GM23338 (cell line): ENCODE measurements around the gene OR10H1. TPM values are rescaled to one million over a fixed set of nuclear protein-coding genes. Genes with fewer than 3 reads are reported as not detected.

Source experiments
- ATAC-seq: fragments of 200-7000 bp; cut with Tn5 transposase; 3 replicates; pipeline ENCODE4 v1.9.1; 2020
- DNase-seq: peaks from one replicate; pipeline ENCODE4 v3.0.0-alpha.2; 2015; ENCODE audit warnings: low spot score
- H2AFZ ChIP-seq: fragments of 200-600 bp; sonication (generic); 2 replicates; pipeline ENCODE4 v1.8.0; 2016; ENCODE audit warnings: antibody characterized with exemption, mild to moderate bottlenecking, moderate library complexity
- H3F3A ChIP-seq: fragments of 200-600 bp; sonication (generic); replicated peaks from 2 replicates; pipeline ENCODE4 v1.8.0; 2017; ENCODE audit warnings: antibody characterized with exemption, mixed run types, low read depth
- H3K27ac ChIP-seq: fragments of 200-600 bp; sonication (generic); 2 replicates; pipeline ENCODE4 v1.6.1; 2016; ENCODE audit warnings: low read depth
- H3K27me3 ChIP-seq: fragments of 200-600 bp; sonication (generic); 2 replicates; pipeline ENCODE4 v1.8.0; 2016; ENCODE audit warnings: mild to moderate bottlenecking, mixed run types, moderate library complexity; ENCODE audit not compliant: insufficient read depth
- H3K36me3 ChIP-seq: fragments of 200-600 bp; sonication (generic); 2 replicates; pipeline ENCODE4 v1.8.0; 2016; ENCODE audit warnings: mild to moderate bottlenecking; ENCODE audit not compliant: insufficient read depth
- H3K4me1 ChIP-seq: fragments of 200-600 bp; sonication (generic); 2 replicates; pipeline ENCODE4 v1.8.0; 2016; ENCODE audit warnings: mild to moderate bottlenecking, moderate library complexity; ENCODE audit not compliant: insufficient read depth
- H3K4me2 ChIP-seq: fragments of 200-600 bp; sonication (generic); 2 replicates; pipeline ENCODE4 v1.7.1; 2017; ENCODE audit warnings: mixed run types
- H3K4me3 ChIP-seq: fragments of 200-600 bp; sonication (generic); 2 replicates; pipeline ENCODE4 v1.6.1; 2016; ENCODE audit warnings: mixed run types
- H3K79me2 ChIP-seq: fragments of 200-600 bp; sonication (generic); replicated peaks from 2 replicates; pipeline ENCODE4 v1.8.0; 2017; ENCODE audit warnings: mild to moderate bottlenecking; ENCODE audit not compliant: insufficient read depth
- H3K9me2 ChIP-seq: fragments of 200-600 bp; sonication (generic); 2 replicates; pipeline ENCODE4 v1.8.0; 2017; ENCODE audit not compliant: insufficient read depth
- H4K20me1 ChIP-seq: fragments of 200-600 bp; sonication (generic); replicated peaks from 2 replicates; pipeline ENCODE4 v1.8.0; 2017; ENCODE audit warnings: mild to moderate bottlenecking; ENCODE audit not compliant: insufficient read depth
- H3K27ac Mint-ChIP-seq: 2 replicates; pipeline ENCODE4 v1.8.0; 2020; ENCODE audit warnings: inconsistent platforms, mild to moderate bottlenecking, moderate library complexity, mixed read lengths
- H3K27me3 Mint-ChIP-seq: 3 replicates; pipeline ENCODE4 v1.8.0; 2022; ENCODE audit warnings: low read depth, mild to moderate bottlenecking, moderate library complexity, mixed read lengths, inconsistent platforms; ENCODE audit not compliant: insufficient read depth, poor library complexity
- H3K36me3 Mint-ChIP-seq: 3 replicates; pipeline ENCODE4 v1.8.0; 2021; ENCODE audit warnings: low read depth, mild to moderate bottlenecking, inconsistent platforms, moderate library complexity, mixed read lengths
- H3K4me1 Mint-ChIP-seq: 3 replicates; pipeline ENCODE4 v1.8.0; 2020; ENCODE audit warnings: mild to moderate bottlenecking, inconsistent platforms, mixed read lengths
- H3K4me3 Mint-ChIP-seq: 3 replicates; pipeline ENCODE4 v1.8.0; 2021; ENCODE audit warnings: moderate library complexity, mild to moderate bottlenecking, inconsistent platforms, mixed read lengths
- H3K9me3 Mint-ChIP-seq: 3 replicates; pipeline ENCODE4 v1.8.0; 2020; ENCODE audit warnings: moderate library complexity, mild to moderate bottlenecking, inconsistent platforms, mixed read lengths
- CREB1 ChIP-seq: fragments of 250-450 bp; sonication (Bioruptor Pico); IDR thresholded peaks from 2 replicates; pipeline ENCODE4 v1.5.0; 2020; ENCODE audit warnings: low read depth, mild to moderate bottlenecking, moderate library complexity
- ETS1 ChIP-seq: IDR thresholded peaks from 2 replicates; pipeline ENCODE4 v1.6.1; 2016; ENCODE audit warnings: antibody characterized with exemption
- EZH2 ChIP-seq: fragments of 200-600 bp; sonication (generic); IDR thresholded peaks from one replicate; pipeline ENCODE4 v1.8.0; 2017; ENCODE audit warnings: antibody characterized with exemption, mild to moderate bottlenecking, low read depth; ENCODE audit not compliant: unreplicated experiment
- EZH2phosphoT487 ChIP-seq: fragments of 200-600 bp; sonication (generic); IDR thresholded peaks from one replicate; pipeline ENCODE4 v1.8.1; 2018; ENCODE audit warnings: antibody characterized with exemption; ENCODE audit not compliant: unreplicated experiment
- JUNB ChIP-seq: IDR thresholded peaks from one replicate; pipeline ENCODE4 v1.6.1; 2016; ENCODE audit warnings: antibody characterized with exemption; ENCODE audit not compliant: unreplicated experiment
- NANOG ChIP-seq: IDR thresholded peaks from 2 replicates; pipeline ENCODE4 v1.6.1; 2016; ENCODE audit warnings: antibody characterized with exemption, borderline replicate concordance
- POLR2AphosphoS5 ChIP-seq: IDR thresholded peaks from 2 replicates; pipeline ENCODE4 v1.6.1; 2016; ENCODE audit warnings: antibody characterized with exemption, low read depth
- STAT1 ChIP-seq: IDR thresholded peaks from one replicate; pipeline ENCODE4 v1.6.1; 2016; ENCODE audit warnings: antibody characterized with exemption; ENCODE audit not compliant: unreplicated experiment
- ZNF114 ChIP-seq: fragments of 250-450 bp; sonication (Bioruptor Pico); IDR thresholded peaks from 2 replicates; pipeline ENCODE4 v1.5.0; 2020; ENCODE audit warnings: mild to moderate bottlenecking, moderate library complexity
- ZNF331 ChIP-seq: fragments of 250-450 bp; sonication (Bioruptor Pico); IDR thresholded peaks from 2 replicates; pipeline ENCODE4 v1.5.0; 2020; ENCODE audit warnings: low read depth, mild to moderate bottlenecking, moderate library complexity
- ZNF462 ChIP-seq: fragments of 250-450 bp; sonication (Bioruptor Pico); IDR thresholded peaks from 2 replicates; pipeline ENCODE4 v1.5.0; 2020; ENCODE audit warnings: mild to moderate bottlenecking, moderate library complexity
- polyA plus RNA-seq: library from polyadenylated mRNA; unstranded; fragments of >200 nt; fragmentation: Nextera tagmentation; extraction: Ambion mirVana; gene quantifications from 2 replicates; pipeline ENCODE4 v1.2.1, GENCODE V29; 2016
- total RNA-seq: library from RNA; depleted of rRNA; stranded (reverse); fragments of >200 nt; shearing (Covaris generic); gene quantifications from 2 replicates; pipeline ENCODE4 v1.2.3, GENCODE V29; 2014
- TF ChIP-seq, protein P1 (sequence below): IDR thresholded peaks from one replicate; pipeline ENCODE4 v1.6.1; 2018; ENCODE audit warnings: antibody characterized with exemption; ENCODE audit not compliant: unreplicated experiment
- TF ChIP-seq, protein P2 (sequence below), 2 experiments: fragments of 200-600 bp in 1 of 2; sonication (generic) in 1 of 2; conservative IDR thresholded peaks; 2 replicates each; pipeline versions ENCODE4 v1.5.1 to v1.6.1; 2016 to 2017; ENCODE audit warnings: antibody characterized with exemption in 2 of 2, low read depth in 2 of 2, mild to moderate bottlenecking in 2 of 2, moderate library complexity in 1 of 2

The OR10H1 gene
- total and polyA plus RNA-seq, 2 experiments from 2014 or later, result not detected

DNA sequence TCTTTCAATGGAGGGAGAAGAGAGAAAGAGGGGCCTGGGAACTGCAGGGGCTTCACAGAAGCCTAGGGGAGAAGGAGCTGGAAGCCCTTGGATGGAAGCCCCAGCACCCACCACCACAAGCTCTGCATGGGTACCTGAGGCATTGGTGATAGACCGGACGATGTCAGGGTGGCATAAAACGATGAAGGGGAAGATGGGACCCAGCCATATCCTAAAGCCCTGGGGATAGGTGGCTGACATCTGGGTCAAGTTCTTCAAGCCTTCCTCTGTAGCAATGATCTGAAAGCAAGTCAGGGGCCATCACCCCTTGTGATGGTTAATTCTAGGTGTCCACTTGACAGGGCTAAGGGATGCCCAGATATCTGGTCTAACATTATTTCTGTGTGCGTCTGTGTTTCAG is 39.2 kb downstream of the OR10H1 start:
- Mint-ChIP-seq H3K27ac (no peak overlapping the region), H3K4me1 (no peaks in the 10 kb centered on the region), H3K27me3 (peaks cover 11% of the 10 kb centered on the region), H3K9me3 (peaks cover 92% of the 10 kb centered on the region), H3K36me3 (peaks cover 50% of the 10 kb centered on the region), H3K4me3 (no peak overlapping the region)
- H3K27ac ChIP-seq, result no peak overlapping the region
- no peak overlapping the region for H3K4me2 ChIP-seq
- no peaks in the 10 kb centered on the region for H3K9me2 ChIP-seq
- no peak for DNase-seq
- TF ChIP-seq ZNF331 (no peak), JUNB (no peak), STAT1 (no peak), ETS1 (no peak), EZH2 (no peak), NANOG (no peak), EZH2phosphoT487 (no peak), POLR2AphosphoS5 (no peak), ZNF462 (CRISPR knock-in tag) (no peak), ZNF114 (CRISPR knock-in tag) (no peak), CREB1 (CRISPR knock-in tag) (no peak)
- TF ChIP-seq, protein P1, sequence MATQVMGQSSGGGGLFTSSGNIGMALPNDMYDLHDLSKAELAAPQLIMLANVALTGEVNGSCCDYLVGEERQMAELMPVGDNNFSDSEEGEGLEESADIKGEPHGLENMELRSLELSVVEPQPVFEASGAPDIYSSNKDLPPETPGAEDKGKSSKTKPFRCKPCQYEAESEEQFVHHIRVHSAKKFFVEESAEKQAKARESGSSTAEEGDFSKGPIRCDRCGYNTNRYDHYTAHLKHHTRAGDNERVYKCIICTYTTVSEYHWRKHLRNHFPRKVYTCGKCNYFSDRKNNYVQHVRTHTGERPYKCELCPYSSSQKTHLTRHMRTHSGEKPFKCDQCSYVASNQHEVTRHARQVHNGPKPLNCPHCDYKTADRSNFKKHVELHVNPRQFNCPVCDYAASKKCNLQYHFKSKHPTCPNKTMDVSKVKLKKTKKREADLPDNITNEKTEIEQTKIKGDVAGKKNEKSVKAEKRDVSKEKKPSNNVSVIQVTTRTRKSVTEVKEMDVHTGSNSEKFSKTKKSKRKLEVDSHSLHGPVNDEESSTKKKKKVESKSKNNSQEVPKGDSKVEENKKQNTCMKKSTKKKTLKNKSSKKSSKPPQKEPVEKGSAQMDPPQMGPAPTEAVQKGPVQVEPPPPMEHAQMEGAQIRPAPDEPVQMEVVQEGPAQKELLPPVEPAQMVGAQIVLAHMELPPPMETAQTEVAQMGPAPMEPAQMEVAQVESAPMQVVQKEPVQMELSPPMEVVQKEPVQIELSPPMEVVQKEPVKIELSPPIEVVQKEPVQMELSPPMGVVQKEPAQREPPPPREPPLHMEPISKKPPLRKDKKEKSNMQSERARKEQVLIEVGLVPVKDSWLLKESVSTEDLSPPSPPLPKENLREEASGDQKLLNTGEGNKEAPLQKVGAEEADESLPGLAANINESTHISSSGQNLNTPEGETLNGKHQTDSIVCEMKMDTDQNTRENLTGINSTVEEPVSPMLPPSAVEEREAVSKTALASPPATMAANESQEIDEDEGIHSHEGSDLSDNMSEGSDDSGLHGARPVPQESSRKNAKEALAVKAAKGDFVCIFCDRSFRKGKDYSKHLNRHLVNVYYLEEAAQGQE, result no peak
- TF ChIP-seq, protein P2, sequence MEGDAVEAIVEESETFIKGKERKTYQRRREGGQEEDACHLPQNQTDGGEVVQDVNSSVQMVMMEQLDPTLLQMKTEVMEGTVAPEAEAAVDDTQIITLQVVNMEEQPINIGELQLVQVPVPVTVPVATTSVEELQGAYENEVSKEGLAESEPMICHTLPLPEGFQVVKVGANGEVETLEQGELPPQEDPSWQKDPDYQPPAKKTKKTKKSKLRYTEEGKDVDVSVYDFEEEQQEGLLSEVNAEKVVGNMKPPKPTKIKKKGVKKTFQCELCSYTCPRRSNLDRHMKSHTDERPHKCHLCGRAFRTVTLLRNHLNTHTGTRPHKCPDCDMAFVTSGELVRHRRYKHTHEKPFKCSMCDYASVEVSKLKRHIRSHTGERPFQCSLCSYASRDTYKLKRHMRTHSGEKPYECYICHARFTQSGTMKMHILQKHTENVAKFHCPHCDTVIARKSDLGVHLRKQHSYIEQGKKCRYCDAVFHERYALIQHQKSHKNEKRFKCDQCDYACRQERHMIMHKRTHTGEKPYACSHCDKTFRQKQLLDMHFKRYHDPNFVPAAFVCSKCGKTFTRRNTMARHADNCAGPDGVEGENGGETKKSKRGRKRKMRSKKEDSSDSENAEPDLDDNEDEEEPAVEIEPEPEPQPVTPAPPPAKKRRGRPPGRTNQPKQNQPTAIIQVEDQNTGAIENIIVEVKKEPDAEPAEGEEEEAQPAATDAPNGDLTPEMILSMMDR (conservative IDR thresholded peaks at IDR 0.05; ENCODE audit: low read depth in 2 of 2), result no peak
- ATAC-seq, result no peak
- no peaks in the 10 kb centered on the region for H3K36me3 ChIP-seq
- H4K20me1 ChIP-seq, result no peaks in the 10 kb centered on the region
- H3F3A ChIP-seq, result no peaks in the 10 kb centered on the region
- no peak overlapping the region for H2AFZ ChIP-seq
- no peaks in the 10 kb centered on the region for H3K27me3 ChIP-seq
- H3K79me2 ChIP-seq, result no peaks in the 10 kb centered on the region
- H3K4me1 ChIP-seq, result no peaks in the 10 kb centered on the region
- H3K4me3 ChIP-seq, result no peak overlapping the region
